ENCODE data around the gene SSH2. TPM values are rescaled to one million over a fixed set of nuclear protein-coding genes. Genes with fewer than 3 reads are reported as not detected.

Gene SSH2
- total RNA-seq, 1 donor: 13.0 TPM

DNA sequence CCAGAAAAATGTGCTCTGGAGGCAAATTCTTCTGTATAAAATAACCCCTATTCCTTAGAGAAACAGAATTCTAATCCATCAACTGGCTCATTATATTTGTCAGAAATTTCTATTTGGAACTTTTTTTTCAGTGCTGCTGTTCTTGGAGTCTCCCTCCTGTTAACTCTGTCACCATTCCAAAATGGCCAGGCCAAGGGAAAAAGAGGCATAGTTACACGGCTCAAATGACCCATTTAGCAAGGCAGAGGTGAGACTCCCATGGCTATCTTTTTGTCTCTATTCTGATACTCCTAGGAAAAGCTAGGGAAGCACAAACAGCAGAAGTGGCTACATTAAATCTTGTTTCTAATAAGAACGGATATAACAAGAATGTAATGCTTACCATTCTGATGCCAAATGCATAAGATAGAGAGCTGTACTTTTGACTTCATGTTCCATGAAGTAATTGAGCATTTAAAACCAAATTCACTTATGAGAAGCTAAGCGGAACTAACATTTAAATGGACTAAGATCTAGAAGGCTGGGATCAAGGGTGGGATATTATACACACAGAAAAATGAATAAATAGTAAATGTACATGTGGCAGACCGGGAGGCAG lies 242.9 kb downstream of the SSH2 start:
- Histone ChIP-seq H3K4me2 (ENCODE audit: insufficient read depth, low read length) (no peak overlapping the region), H3K4me3 (ENCODE audit: insufficient read depth, low read length) (no peak overlapping the region), H3K27ac (ENCODE audit: low read depth, low read length) (no peak overlapping the region), H4K20me1 (ENCODE audit: insufficient read depth, low read length) (no peaks in the 10 kb centered on the region), H3K4me1 (ENCODE audit: insufficient read depth, low read length) (peaks cover 1% of the 10 kb centered on the region), H3K36me3 (ENCODE audit: insufficient read depth, low read length) (no peaks in the 10 kb centered on the region), H3K9me3 (ENCODE audit: low read depth, low read length) (no peaks in the 10 kb centered on the region), H2AFZ (ENCODE audit: low read length) (no peak overlapping the region), H3K27me3 (ENCODE audit: insufficient read depth, low read length) (no peaks in the 10 kb centered on the region), H3K79me2 (ENCODE audit: insufficient read depth, low read length) (no peaks in the 10 kb centered on the region)
- TF ChIP-seq CTCF (IDR thresholded peaks at IDR 0.05; ENCODE audit: extremely low read depth, low read depth, low read length): no peak
- no peak for DNase-seq (ENCODE audit: insufficient read length, low spot score, missing footprints)

- Histone ChIP-seq H4K20me1 (ENCODE audit: insufficient read depth, low read length) (no peaks in the 10 kb centered on the region), H3K4me1 (ENCODE audit: insufficient read depth, low read length) (no peaks in the 10 kb centered on the region), H3K27me3 (ENCODE audit: insufficient read depth, low read length) (no peaks in the 10 kb centered on the region), H3K27ac (ENCODE audit: low read depth, low read length) (no peak overlapping the region), H3K4me3 (ENCODE audit: insufficient read depth, low read length) (no peak overlapping the region), H2AFZ (ENCODE audit: low read length) (no peak overlapping the region), H3K79me2 (ENCODE audit: insufficient read depth, low read length) (no peaks in the 10 kb centered on the region), H3K4me2 (ENCODE audit: insufficient read depth, low read length) (no peak overlapping the region), H3K36me3 (ENCODE audit: insufficient read depth, low read length) (no peaks in the 10 kb centered on the region), H3K9me3 (ENCODE audit: low read depth, low read length) (no peaks in the 10 kb centered on the region)
- no peak for TF ChIP-seq CTCF (IDR thresholded peaks at IDR 0.05; ENCODE audit: extremely low read depth, low read depth, low read length)
- DNase-seq (ENCODE audit: insufficient read length, low spot score, missing footprints): no peak
Observed at GRCh38 chr17:29683481-29683880, 246.5 kb downstream of the SSH2 start.

- no peaks in the 10 kb centered on the region for H3K79me2 ChIP-seq (ENCODE audit: insufficient read depth, low read length)
- no peaks in the 10 kb centered on the region for H4K20me1 ChIP-seq (ENCODE audit: insufficient read depth, low read length)
- H3K36me3 ChIP-seq (ENCODE audit: insufficient read depth, low read length): no peaks in the 10 kb centered on the region
- no peak for DNase-seq (ENCODE audit: insufficient read length, low spot score, missing footprints)
- H3K27me3 ChIP-seq (ENCODE audit: insufficient read depth, low read length): no peaks in the 10 kb centered on the region
- no peaks in the 10 kb centered on the region for H3K9me3 ChIP-seq (ENCODE audit: low read depth, low read length)
- no peak overlapping the region for H2AFZ ChIP-seq (ENCODE audit: low read length)
- H3K4me1 ChIP-seq (ENCODE audit: insufficient read depth, low read length): no peaks in the 10 kb centered on the region
- no peak overlapping the region for H3K4me2 ChIP-seq (ENCODE audit: insufficient read depth, low read length)
- no peak for TF ChIP-seq CTCF (IDR thresholded peaks at IDR 0.05; ENCODE audit: extremely low read depth, low read depth, low read length)
- H3K4me3 ChIP-seq (ENCODE audit: insufficient read depth, low read length): no peak overlapping the region
- no peak overlapping the region for H3K27ac ChIP-seq (ENCODE audit: low read depth, low read length)
Observed at GRCh38 chr17:29682987-29683386, 247.0 kb downstream of the SSH2 start.

DNA sequence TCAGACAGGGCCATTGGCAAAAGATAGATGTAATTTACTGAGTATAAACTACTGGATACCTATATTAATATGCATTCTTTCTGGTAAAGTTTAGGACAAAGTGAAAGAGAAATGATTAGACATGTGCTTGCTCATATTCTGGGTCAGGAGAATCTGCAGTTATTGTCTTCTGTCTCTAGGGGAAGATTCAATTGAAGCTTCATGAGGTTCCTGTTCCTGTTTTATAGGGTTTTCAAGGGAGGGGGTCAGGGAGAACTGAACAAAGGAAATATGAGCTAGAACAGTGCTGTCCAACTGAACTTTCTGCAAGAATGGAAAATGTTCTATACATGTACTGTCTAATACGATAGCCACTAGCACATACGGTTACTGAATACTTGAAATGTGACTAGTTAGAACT lies 248.0 kb downstream of the SSH2 start:
- H4K20me1 ChIP-seq (ENCODE audit: insufficient read depth, low read length): no peaks in the 10 kb centered on the region
- H3K4me1 ChIP-seq (ENCODE audit: insufficient read depth, low read length): peaks cover 7% of the 10 kb centered on the region
- H3K4me3 ChIP-seq (ENCODE audit: insufficient read depth, low read length): no peak overlapping the region
- no peak for TF ChIP-seq CTCF (IDR thresholded peaks at IDR 0.05; ENCODE audit: extremely low read depth, low read depth, low read length)
- H3K4me2 ChIP-seq (ENCODE audit: insufficient read depth, low read length): no peak overlapping the region
- no peak overlapping the region for H2AFZ ChIP-seq (ENCODE audit: low read length)
- no peaks in the 10 kb centered on the region for H3K79me2 ChIP-seq (ENCODE audit: insufficient read depth, low read length)
- no peak for DNase-seq (ENCODE audit: insufficient read length, low spot score, missing footprints)
- H3K9me3 ChIP-seq (ENCODE audit: low read depth, low read length): no peaks in the 10 kb centered on the region
- no peaks in the 10 kb centered on the region for H3K36me3 ChIP-seq (ENCODE audit: insufficient read depth, low read length)
- no peak overlapping the region for H3K27ac ChIP-seq (ENCODE audit: low read depth, low read length)
- no peaks in the 10 kb centered on the region for H3K27me3 ChIP-seq (ENCODE audit: insufficient read depth, low read length)

Measured in osteoblast (primary cell).